Ureter (tissue), 1 donor: Measurements from ENCODE around the gene HLF. TPM values are rescaled to one million over a fixed set of nuclear protein-coding genes. Genes with fewer than 3 reads are reported as not detected.

Source experiments
- DNase-seq: peaks from one replicate; pipeline ENCODE4 v3.0.0-alpha.2; 2020; ENCODE audit warnings: low spot score
- total RNA-seq: library from RNA; stranded (reverse); gene quantifications from one replicate; pipeline ENCODE4 v1.2.4, GENCODE V29; 2023
- donor health status: DM: yes; HTN: yes; CAD: no.

HLF gene
- total RNA-seq, 1 donor from 2014 or later, result 23.8 TPM

GRCh38 chr17:55356434-55357328 is 91.9 kb downstream of the HLF start:
- peak; percentile 66 for DNase-seq

DNA sequence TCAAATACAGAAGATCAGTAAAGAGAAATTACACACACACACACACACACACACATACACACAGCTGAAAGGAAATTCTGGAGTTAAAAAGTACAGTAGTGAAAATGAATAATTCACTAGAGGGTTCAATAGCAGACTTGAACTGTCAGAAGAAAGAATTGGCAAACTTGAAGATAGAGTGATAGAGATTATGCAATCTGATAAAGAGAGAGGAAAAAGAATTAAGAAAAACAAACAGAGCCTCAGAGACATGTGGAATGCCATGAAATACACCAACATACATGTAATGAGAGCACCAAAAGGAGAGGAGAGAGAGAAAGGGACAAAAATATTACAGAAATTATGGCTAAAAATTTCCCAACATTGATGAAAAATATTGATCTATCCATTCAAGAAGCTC is 96.2 kb downstream of the HLF start:
- DNase-seq, result no peak

GRCh38 chr17:55363033-55363432 is 98.3 kb downstream of the HLF start:
- no peak for DNase-seq

GRCh38 chr17:55366020-55366481 is 101.3 kb downstream of the HLF start:
- no peak for DNase-seq

DNA sequence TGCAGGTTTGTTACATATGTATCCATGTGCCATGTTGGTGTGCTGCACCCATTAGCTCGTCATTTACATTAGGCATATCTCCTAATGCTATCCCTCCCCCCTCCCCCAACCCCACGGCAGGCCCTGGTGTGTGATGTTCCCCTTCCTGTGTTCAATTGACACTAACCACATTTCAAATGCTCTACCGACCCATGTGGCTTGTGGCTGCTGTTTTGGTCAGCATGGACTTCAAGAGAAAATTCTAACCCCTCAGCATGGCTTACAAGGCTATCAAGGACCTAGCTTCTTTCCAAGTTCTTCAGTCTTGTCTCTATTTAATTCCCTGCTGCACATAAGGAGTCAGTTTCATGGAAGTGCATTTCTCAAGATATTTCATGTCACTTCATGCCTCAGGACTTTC is 103.9 kb downstream of the HLF start:
- DNase-seq, result no peak

Other genes with a start within 250 kb of the HLF start
- 8.9 TPM for gene MMD, start 156.9 kb downstream of the HLF start, total RNA-seq
- gene SMIM36, start 246.5 kb downstream of the HLF start, total RNA-seq, result not detected